GM06990 (cell line): ENCODE measurements around the gene AHRR.

Source experiments
- DNase-seq: peaks from one replicate; pipeline ENCODE4 v3.0.0-alpha.2; 2011; ENCODE audit not compliant: insufficient read length; ENCODE audit errors: extremely low read depth
- H3K27me3 ChIP-seq: replicated peaks from 2 replicates; pipeline ENCODE4 v1.6.0; 2011; ENCODE audit warnings: low read length; ENCODE audit not compliant: control insufficient read depth, insufficient read depth
- H3K36me3 ChIP-seq: 2 replicates; pipeline ENCODE4 v1.5.1; 2011; ENCODE audit warnings: low read length; ENCODE audit not compliant: control insufficient read depth, insufficient read depth
- H3K4me3 ChIP-seq: replicated peaks from 2 replicates; pipeline ENCODE4 v1.5.1; 2011; ENCODE audit warnings: low read depth, mild to moderate bottlenecking, control low read depth, low read length
- TF ChIP-seq, protein P1 (sequence below): IDR thresholded peaks from 2 replicates; pipeline ENCODE4 v1.5.1; 2011; ENCODE audit warnings: low read length, control low read depth, mild to moderate bottlenecking, inconsistent platforms; ENCODE audit not compliant: insufficient read depth, poor library complexity, severe bottlenecking

The AHRR gene

DNA sequence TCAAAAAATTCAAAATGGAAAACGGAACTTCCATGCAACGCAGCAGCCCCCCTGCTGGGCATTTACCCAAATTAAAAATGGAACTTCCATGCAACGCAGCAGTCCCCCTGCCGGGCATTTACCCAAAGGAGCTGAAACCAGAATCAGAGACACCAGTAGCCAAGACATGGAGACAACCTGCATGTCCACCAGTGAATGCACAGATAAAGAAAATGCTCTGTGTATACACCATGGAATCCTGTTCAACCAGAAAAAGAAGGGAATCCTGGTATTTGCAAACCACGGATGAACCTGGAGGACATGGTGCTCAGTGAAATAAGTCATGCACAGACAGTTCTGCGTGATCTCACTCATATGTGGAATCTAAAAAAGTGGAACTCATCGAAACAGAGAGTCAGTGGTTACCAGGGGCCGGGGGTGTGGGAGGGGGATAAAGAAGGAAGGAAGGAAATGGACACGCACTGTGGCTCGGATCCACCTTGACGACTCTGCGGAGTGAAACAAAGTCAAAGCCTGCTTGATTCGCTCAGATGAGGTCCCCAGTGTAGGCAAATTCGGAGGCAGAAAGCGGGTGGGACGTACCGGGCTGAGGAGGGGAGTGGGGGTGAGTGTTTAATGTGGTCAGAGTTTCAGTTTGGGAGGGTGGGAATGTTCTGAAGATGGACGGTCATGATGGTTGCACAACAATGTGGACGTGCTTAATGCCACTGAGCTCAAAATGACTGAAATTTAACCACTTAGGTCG lies 81.3 kb downstream of the AHRR start:
- DNase-seq: peak; percentile 75
- no peak overlapping the region for H3K4me3 ChIP-seq

DNA sequence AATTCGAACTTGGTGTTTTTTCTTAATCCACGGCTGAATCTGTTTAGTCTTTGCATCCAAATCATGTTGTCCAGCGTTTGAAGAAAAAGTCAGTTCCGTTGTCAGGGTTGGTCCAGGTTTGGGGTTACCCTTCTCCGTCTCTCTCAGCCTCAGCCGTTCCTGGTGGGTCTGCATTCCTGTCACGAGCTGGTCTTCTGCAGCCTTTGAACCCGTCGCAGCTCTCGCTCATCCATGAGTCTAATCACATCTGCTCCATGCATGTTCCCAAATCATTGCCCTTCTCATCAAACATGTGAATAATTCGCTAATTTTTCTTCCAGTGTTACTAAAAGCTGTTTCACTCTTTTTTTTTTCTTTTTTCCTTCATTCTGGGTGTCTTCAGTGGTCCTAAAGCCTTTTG lies 82.5 kb downstream of the AHRR start:
- DNase-seq: no peak
- TF ChIP-seq, protein P1, sequence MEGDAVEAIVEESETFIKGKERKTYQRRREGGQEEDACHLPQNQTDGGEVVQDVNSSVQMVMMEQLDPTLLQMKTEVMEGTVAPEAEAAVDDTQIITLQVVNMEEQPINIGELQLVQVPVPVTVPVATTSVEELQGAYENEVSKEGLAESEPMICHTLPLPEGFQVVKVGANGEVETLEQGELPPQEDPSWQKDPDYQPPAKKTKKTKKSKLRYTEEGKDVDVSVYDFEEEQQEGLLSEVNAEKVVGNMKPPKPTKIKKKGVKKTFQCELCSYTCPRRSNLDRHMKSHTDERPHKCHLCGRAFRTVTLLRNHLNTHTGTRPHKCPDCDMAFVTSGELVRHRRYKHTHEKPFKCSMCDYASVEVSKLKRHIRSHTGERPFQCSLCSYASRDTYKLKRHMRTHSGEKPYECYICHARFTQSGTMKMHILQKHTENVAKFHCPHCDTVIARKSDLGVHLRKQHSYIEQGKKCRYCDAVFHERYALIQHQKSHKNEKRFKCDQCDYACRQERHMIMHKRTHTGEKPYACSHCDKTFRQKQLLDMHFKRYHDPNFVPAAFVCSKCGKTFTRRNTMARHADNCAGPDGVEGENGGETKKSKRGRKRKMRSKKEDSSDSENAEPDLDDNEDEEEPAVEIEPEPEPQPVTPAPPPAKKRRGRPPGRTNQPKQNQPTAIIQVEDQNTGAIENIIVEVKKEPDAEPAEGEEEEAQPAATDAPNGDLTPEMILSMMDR: no peak
- Histone ChIP-seq H3K27me3 (no peaks in the 10 kb centered on the region), H3K4me3 (no peak overlapping the region), H3K36me3 (peaks cover 8% of the 10 kb centered on the region)

More for the DNA sequence above, 81.3 kb downstream of the AHRR start:
- TF ChIP-seq, protein P1: peak; percentile 37
- H3K36me3 ChIP-seq: peaks cover 9% of the 10 kb centered on the region
- H3K27me3 ChIP-seq: no peaks in the 10 kb centered on the region

DNA sequence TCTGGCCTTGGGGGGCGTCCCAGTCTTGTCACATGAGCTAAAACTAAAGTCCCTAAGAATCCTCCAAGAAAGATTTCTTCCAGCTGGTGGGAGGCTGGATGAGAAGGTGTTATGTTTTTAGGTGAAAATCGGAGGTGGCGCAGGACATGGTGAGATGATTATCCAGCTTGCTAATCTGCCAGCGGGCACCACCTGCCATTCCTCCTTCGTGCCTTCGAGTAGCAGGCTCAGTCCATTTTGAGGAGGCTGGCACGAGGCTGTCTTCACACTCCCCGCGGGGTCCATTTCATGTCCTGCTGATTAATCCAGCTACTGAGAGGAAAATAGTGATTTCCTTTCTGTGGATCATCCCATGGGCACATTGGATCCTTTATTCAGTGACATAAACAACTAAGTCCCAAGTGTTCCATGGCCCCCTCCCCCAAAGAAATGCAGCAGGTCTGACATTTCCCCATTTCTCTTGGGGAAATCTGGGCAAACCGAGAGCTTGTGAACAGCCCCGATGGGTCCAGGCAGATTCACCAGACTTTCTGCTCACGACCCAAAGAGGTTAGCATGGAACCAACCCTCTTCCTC lies 83.2 kb downstream of the AHRR start:
- H3K36me3 ChIP-seq: peaks cover 6% of the 10 kb centered on the region
- DNase-seq: no peak
- H3K27me3 ChIP-seq: no peaks in the 10 kb centered on the region
- TF ChIP-seq, protein P1: no peak
- H3K4me3 ChIP-seq: no peak overlapping the region

DNA sequence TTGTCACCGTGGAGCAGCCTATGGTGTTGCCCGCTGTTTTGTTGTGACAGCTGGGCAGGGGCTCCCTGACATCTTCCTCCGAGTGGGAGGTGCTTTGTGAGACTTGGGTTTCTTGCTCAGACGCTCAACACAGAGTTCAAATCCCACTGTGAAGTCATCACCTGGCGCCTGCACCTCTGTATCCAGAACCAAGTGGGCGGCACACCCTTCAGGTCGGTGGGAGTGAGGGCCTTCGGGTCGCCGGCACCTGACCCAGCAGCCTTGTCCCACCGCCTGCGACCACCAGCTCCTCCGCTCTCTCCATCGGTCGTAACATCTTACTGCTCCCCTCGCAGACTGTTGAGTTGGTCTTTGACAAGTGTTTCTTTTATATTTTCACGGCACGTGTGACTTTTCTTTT lies 83.9 kb downstream of the AHRR start:
- H3K36me3 ChIP-seq: peaks cover 6% of the 10 kb centered on the region
- no peaks in the 10 kb centered on the region for H3K27me3 ChIP-seq
- TF ChIP-seq, protein P1: no peak
- DNase-seq: no peak
- H3K4me3 ChIP-seq: no peak overlapping the region

DNA sequence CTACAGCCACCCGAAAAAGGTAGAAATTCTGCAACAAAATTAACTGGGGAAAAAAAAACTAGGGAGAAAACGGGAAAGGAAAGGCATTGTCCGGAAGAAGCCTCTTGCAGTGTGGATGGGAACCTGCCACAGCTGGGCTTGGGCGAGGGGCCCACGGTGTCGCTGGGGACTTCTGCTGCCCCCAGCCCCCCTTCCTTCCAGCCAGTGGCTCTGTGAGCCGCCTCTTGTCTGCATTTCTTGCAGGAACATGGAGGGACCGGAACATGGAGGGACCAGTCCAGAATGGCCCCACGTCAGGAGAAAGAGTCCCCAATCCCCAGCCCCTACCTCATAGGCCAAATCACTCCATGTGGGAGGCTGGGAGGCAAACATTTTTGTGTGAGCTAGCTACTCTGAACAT lies 84.5 kb downstream of the AHRR start:
- Histone ChIP-seq H3K36me3 (peaks cover 5% of the 10 kb centered on the region), H3K27me3 (no peaks in the 10 kb centered on the region), H3K4me3 (no peak overlapping the region)
- DNase-seq: no peak
- TF ChIP-seq, protein P1: no peak

DNA sequence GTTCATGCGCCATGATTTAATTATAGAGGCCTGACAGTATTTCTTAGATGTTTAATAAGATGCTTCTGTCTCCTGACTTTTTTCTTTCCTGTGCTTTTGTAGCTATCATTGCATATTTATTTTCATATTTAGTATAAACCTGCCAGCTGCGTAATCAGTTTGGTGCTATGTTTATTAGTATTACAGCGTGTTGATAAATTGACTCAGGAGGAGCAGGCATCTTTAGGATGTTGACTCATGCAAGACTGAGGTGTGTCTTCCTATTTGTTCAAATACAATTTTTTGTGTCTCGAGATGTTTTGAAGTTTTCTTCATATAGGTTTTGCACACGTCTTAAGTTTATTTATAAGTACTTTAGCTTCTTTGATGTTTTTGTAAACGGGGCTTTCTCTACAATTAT lies 85.5 kb downstream of the AHRR start:
- Histone ChIP-seq H3K4me3 (no peak overlapping the region), H3K36me3 (no peaks in the 10 kb centered on the region; the same call in none of the 2 replicates), H3K27me3 (no peaks in the 10 kb centered on the region)
- TF ChIP-seq, protein P1: no peak
- no peak for DNase-seq
